Activated effector memory CD4-positive, alpha-beta T cell treated with Interleukin-2 at 50 U/mL for 16 hours (primary cell): Measurements from ENCODE around the gene NFAM1.

Experiments
- DNase-seq: peaks from one replicate; pipeline ENCODE4 v3.0.0-alpha.2; 2020

The NFAM1 gene

DNA sequence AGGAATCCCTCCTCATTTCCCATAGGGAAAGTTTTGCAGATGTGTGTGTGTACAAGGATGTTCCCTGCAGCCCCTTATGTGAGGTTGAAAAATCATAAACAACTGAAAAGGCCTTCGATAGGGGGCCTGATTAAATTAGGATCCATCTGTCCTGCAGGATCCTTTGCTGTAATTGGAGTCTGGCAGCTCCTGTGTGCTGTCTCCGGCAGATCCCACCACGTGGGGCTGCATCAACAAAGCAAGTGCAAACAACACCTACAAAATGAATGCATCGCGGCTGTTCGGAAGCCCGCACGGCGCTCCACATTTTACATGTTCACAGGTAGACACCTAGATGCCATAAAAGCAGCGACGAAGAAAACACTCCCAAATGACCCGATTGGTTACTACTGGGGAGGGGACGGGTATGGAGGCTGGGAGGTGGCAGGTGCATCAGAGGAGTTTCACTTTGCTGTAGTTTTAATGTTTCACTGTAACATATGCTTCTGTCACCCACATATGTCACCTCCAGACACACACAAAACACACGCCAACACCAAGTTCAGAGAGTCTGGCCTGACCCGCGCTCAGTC, 52.2 kb downstream of the NFAM1 start:
- no peak for DNase-seq

DNA sequence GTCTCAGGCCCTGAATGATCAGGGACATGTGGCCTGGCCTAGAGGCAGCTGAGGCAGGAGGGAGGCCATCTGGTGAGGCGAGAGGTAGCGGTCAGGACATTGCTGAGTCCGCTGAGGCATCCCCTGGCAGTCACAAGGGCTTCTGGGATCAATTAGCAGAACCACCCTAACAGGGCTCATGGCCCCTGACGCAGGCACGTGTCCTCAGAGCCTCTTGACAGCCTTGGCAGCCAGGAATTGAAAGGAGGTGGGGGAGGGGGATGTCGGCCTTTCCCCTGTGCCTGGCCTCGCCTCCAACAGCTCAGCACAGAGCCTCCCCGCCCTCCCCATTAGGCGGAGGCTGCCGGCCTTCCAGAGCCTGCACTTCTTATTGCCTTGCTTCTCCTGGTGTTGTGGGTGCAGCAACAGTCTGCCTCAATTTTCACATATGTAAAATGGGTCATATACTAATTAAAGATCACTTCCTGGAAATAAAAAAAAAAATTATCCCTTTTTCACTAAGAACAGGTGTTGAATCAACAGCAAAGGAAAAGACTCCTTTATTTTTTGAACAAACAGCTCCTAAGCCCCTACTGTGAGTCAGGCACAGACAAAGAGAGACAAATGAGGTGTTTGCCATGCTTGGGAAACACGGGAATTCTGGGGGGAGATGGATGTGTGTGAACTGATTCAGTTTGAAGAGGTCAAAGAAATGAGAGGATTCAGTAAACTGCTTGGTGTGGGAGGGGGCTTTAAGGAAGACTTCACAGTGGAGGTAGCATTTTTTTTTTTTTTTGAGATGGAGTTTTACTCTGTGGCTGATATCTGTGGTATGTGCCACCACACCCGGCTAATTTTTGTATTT, 55.3 kb downstream of the NFAM1 start:
- DNase-seq, result no peak

GRCh38 chr22:42375982-42376381, 56.2 kb downstream of the NFAM1 start:
- no peak for DNase-seq

DNA sequence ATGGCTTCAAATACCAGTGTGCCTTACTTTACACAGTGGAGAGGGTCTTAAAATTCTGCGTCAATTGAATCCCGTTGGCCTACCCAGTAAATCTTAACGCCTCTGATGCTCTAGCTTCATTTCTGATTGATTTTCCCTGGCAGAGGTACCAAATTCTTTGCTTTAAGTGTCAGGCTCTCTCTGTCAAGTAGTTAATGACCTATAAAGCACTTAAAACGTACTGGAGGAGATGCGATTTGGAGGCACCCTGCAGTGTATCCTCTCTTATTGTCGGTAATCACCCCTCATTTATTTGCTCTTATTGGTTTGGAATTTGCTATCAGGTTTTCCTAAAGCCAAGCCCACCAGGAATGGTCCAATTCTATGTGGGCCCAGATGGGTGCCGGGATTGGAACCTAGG, 59.2 kb downstream of the NFAM1 start:
- DNase-seq, result no peak

DNA sequence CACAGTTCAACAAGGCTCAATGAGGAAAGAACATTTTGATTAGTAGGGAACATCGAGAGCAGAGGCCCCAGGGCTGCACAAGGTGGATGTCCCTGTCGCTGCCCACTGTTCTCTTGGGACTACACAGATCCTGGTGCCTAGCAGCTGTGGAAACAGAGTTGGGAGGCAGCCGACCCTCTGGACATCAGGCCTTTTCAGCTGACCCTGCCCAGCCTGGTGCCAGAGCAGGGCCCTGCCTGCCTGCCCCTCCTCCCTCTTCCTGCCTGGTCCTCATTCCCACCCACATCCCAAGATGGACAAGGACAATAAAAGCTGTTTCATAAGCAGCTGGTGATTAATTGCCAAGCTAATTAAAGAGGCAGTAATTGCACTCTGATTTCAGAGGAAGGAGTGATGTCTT, 60.7 kb downstream of the NFAM1 start:
- DNase-seq, result no peak

DNA sequence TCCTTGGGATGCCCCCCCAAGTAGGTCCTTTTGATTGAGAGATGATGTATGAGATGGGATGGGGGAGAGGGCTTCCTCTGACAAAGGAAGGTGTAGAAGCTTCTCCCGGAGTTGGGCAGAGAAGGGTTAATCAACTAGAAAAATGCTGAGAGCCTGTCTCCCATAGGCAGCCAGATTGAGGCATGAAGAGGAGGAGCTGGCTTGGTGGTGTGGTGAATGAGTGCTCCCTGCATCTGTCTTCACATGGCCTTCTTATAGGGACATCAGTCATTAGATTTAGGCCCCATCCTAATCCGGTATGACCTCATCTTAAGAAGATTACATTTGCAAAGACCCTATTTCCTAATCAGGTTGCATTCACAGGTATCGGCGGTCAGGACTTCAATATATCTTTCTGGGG, 61.1 kb downstream of the NFAM1 start:
- no peak for DNase-seq

GRCh38 chr22:42369250-42370041, 62.8 kb downstream of the NFAM1 start:
- peak; percentile 70 for DNase-seq

- DNase-seq, result no peak
These were observed 63.6 kb downstream of the NFAM1 start for GRCh38 chr22:42368379-42369249.

DNA sequence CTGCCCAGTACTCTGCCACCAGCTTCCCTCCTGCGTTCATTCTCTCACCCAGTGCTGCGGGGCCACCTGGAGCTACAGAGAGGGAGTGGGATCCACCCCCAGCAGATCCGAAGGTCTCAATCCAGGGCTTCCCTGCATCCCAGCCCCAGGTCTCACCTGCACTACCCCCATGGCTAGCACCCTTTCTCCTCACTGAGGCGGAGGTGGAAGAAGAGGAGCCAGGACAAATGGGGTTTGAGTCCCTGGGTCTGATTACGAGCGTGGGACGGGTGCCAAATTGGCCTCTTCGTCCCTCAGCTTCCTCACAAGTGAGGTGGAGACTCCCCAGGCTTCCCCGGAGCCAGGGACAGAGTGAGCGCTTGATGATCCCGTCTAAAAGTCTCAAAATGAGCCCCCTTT, 64.2 kb downstream of the NFAM1 start:
- DNase-seq, result no peak

- DNase-seq, result no peak
These were observed 65.2 kb downstream of the NFAM1 start for GRCh38 chr22:42366806-42367581.

- DNase-seq, result no peak
These were observed 66.1 kb downstream of the NFAM1 start for GRCh38 chr22:42365942-42366695.

DNA sequence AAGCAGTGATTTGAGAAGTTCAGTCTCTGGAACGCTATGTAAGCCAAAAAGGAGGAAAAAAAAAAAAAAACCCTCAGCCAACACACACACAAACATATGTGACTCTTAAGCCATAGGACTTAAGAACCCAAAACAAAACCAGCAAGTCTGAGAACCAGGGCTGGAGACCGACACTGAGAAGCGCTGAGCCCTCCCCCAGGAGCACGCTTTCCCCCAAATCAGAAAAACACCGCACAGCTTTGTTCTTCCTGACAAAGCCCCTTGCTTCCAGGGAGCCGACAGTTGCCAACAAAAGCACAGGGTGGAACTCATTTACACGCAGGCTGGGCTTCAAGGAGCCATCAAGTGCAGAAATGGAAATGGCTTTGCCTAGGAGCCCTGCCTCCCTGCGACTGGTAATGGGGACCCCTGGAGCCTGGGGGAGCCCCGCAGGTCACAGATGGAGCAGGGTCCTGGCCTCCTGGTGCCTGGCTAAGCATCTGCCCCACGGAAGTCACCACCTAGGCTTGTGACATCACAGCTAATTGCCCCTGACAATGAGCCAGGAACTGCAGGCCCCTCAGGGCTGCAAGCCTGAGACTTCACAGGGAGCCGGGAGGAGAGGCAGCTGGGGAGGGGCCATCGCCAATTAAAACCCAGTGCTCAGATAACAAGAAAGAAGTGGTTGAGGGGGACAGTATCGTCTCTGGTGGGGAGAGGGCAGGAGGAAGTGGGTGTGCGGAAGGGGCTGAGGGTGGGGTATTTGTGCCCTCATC, 66.9 kb downstream of the NFAM1 start:
- DNase-seq, result no peak

DNA sequence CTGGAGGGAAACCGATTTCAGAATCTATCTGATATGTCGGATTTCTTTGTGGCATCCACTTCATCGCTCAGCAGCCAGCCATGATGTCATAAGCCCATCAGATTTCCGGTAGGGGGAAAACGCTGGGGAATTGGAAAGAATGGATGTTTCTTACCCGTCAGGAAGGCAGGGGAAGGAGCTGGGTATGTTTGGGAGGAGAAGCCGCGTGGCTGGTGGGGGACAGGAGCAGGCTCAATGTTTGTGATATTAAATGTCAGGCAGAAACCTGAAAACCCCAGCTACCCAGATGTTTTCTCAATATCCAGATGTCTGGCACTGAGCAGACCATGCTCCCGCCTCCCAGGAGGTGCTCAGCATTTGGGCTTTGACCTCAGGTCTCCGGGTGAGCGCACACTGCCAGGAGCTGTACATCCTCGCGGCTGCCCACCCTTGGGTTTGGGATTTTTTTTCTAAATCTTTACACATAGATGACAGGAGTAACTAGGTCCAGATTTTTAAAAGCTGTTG, 67.5 kb downstream of the NFAM1 start:
- DNase-seq, result no peak

- DNase-seq, result no peak
These were observed 68.3 kb downstream of the NFAM1 start for GRCh38 chr22:42363892-42364291.

GRCh38 chr22:42361523-42361922, 70.7 kb downstream of the NFAM1 start:
- no peak for DNase-seq

DNA sequence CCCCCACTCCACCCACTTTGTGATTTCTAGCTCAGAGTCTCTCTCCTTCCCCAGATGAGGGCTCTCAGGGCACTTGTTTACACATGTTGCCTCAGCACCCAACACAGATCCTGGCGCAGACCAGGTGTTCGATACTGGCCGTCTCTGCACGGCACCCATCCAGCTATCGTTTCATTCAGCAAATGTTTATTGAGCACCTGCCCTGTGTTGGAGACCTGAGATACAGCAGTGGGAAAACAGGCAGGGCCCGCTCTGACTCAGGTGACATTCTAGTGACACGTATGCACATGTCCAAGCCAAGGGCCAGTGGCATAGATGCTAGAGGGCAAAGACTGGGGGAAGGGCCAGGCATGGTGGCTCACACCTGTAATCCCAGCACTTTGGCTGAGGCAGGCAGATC, 71.9 kb downstream of the NFAM1 start:
- DNase-seq, result no peak

DNA sequence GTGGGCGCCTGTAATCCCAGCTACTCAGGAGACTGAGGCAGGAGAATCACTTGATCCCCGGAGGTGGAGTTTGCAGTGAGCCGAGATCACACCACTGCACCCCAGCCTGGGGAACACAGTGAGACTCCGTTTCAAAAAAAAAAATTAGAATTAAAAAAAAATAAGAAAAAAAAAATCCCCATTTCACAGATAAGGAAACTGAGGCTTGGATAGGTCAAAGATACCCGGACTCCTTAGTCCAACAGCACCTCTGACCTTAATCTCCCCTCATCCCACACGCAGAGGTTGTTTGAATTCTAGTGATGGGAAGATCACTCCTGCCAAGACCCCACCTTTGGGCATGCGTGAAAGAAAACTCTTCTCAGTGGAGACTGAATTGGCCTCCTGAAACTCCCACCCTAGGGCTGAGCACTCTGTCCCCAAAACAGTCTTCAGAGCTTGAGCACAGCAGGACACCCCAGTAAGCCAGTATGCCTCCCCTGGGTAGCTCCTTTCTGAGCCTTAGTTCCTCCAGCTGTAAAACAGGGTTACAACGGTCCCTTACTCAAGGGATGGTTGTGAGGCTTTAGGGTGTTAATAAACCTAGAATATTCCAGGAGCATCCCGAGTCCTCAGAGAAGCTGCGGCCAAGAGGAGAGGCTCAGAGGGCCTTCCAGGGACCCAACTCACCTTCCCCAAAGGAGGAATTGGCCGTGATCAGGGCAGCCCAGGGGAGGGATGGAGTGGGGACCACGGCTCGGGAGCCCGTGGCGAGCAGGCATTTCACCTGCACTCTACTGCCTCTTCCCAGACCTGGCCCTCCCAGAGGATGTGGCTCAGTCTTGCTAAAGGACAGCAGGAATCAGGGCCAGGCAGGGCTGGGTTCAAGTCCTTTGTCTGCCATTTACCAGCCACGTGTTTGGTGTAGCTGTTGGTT, 73.3 kb downstream of the NFAM1 start:
- no peak for DNase-seq

- DNase-seq, result no peak
These were observed 74.4 kb downstream of the NFAM1 start for GRCh38 chr22:42357634-42358296.

- DNase-seq, result no peak
These were observed 75.0 kb downstream of the NFAM1 start for GRCh38 chr22:42357221-42357620.
